OCI-LY1 (cell line): ENCODE data around the gene POLDIP3.

Source experiments
- EZH2 ChIP-seq: fragments of 200-600 bp; sonication (generic), shearing (Covaris generic); IDR thresholded peaks from 2 replicates; pipeline ENCODE4 v1.8.0; 2017; ENCODE audit warnings: borderline replicate concordance, mixed run types, mild to moderate bottlenecking, antibody characterized with exemption, low read length, moderate library complexity, mixed read lengths
- TF ChIP-seq, protein P1 (sequence below): fragments of 200-600 bp; sonication (generic), shearing (Covaris generic); IDR thresholded peaks from 2 replicates; pipeline ENCODE4 v1.5.1; 2017; ENCODE audit warnings: mild to moderate bottlenecking, antibody characterized with exemption, low read length, moderate library complexity, mixed read lengths

DNA sequence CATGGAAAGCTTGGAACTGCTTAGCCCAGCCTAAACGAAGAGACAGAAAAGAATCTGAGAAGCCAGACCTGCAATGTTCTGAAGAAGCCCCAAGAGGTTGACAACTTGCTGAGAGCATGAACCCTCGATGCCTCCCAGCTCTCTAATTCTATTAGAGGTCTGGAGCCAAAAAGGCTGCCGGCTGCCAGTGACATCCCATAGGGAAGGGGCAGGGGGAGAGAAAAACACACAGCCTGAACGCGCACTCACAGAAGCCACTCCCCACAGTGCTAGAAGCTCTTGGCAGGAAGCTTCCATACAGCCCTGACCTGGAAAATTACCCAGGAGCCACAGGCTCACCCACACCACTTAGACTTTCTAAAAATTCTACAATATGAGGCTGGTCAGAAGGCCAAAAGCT lies 18.3 kb downstream of the POLDIP3 start:
- TF ChIP-seq, protein P1, sequence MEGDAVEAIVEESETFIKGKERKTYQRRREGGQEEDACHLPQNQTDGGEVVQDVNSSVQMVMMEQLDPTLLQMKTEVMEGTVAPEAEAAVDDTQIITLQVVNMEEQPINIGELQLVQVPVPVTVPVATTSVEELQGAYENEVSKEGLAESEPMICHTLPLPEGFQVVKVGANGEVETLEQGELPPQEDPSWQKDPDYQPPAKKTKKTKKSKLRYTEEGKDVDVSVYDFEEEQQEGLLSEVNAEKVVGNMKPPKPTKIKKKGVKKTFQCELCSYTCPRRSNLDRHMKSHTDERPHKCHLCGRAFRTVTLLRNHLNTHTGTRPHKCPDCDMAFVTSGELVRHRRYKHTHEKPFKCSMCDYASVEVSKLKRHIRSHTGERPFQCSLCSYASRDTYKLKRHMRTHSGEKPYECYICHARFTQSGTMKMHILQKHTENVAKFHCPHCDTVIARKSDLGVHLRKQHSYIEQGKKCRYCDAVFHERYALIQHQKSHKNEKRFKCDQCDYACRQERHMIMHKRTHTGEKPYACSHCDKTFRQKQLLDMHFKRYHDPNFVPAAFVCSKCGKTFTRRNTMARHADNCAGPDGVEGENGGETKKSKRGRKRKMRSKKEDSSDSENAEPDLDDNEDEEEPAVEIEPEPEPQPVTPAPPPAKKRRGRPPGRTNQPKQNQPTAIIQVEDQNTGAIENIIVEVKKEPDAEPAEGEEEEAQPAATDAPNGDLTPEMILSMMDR: no peak
- TF ChIP-seq EZH2: no peak
